Karpas-422 (cell line): ENCODE results near the gene KAT6B. TPM values are rescaled to one million over a fixed set of nuclear protein-coding genes. Genes with fewer than 3 reads are reported as not detected.
A peak's percentile ranks its signal among the peaks of the same experiment; 100 is the strongest.

Experiments used
- DNase-seq: peaks from one replicate; pipeline ENCODE4 v3.0.0-alpha.2; 2015
- H2AFZ ChIP-seq: fragments of 200-600 bp; sonication (generic); 2 replicates; pipeline ENCODE4 v1.6.1; 2014; ENCODE audit warnings: antibody characterized with exemption, low read length, mixed read lengths
- H3K27ac ChIP-seq: fragments of 200-600 bp; sonication (generic); 2 replicates; pipeline ENCODE4 v1.5.1; 2014; ENCODE audit warnings: mild to moderate bottlenecking, low read length, moderate library complexity
- H3K27me3 ChIP-seq: fragments of 200-600 bp; sonication (generic); 2 replicates; pipeline ENCODE4 v1.6.1; 2014; ENCODE audit warnings: low read length, mixed read lengths
- H3K36me3 ChIP-seq: fragments of 200-600 bp; sonication (generic); 2 replicates; pipeline ENCODE4 v1.6.1; 2014; ENCODE audit warnings: low read length, mixed read lengths; ENCODE audit not compliant: insufficient read depth
- H3K4me1 ChIP-seq: fragments of 200-600 bp; sonication (generic); 2 replicates; pipeline ENCODE4 v1.6.1; 2014; ENCODE audit warnings: mild to moderate bottlenecking, low read length, mixed read lengths
- H3K4me2 ChIP-seq: fragments of 200-600 bp; sonication (generic); 2 replicates; pipeline ENCODE4 v1.6.1; 2014; ENCODE audit warnings: low read length, low read depth, mild to moderate bottlenecking; ENCODE audit not compliant: poor library complexity, severe bottlenecking
- H3K4me3 ChIP-seq: fragments of 200-600 bp; sonication (generic); 2 replicates; pipeline ENCODE4 v1.5.1; 2014; ENCODE audit warnings: mild to moderate bottlenecking, antibody characterized with exemption, low read length, mixed read lengths
- H3K79me2 ChIP-seq: fragments of 200-600 bp; sonication (generic); 2 replicates; pipeline ENCODE4 v1.6.1; 2014; ENCODE audit warnings: mild to moderate bottlenecking, low read length, mixed read lengths
- H3K9ac ChIP-seq: fragments of 200-600 bp; sonication (generic); 2 replicates; pipeline ENCODE4 v1.6.0; 2014; ENCODE audit warnings: low read length
- H3K9me2 ChIP-seq: fragments of 200-600 bp; sonication (generic), shearing (Covaris generic); replicated peaks from 2 replicates; pipeline ENCODE4 v1.6.0; 2014; ENCODE audit warnings: mild to moderate bottlenecking, low read length, moderate library complexity; ENCODE audit not compliant: insufficient read depth
- H3K9me3 ChIP-seq: fragments of 300-700, 200-600 bp; sonication (generic); 2 replicates; pipeline ENCODE4 v1.6.1; 2014; ENCODE audit warnings: low read length, mixed read lengths
- H4K20me1 ChIP-seq: fragments of 200-600 bp; sonication (generic); 2 replicates; pipeline ENCODE4 v1.6.1; 2014; ENCODE audit warnings: mild to moderate bottlenecking, antibody characterized with exemption, low read length, low read depth; ENCODE audit not compliant: insufficient read depth
- total RNA-seq: library from RNA; depleted of rRNA; stranded (reverse); fragments of >200 nt; shearing (Covaris generic); gene quantifications from 2 replicates; pipeline ENCODE4 v1.2.3, GENCODE V29; 2014; ENCODE audit warnings: low replicate concordance

The KAT6B gene
- total RNA-seq, 1 experiment from 2014 or later: 73.6 TPM

DNA sequence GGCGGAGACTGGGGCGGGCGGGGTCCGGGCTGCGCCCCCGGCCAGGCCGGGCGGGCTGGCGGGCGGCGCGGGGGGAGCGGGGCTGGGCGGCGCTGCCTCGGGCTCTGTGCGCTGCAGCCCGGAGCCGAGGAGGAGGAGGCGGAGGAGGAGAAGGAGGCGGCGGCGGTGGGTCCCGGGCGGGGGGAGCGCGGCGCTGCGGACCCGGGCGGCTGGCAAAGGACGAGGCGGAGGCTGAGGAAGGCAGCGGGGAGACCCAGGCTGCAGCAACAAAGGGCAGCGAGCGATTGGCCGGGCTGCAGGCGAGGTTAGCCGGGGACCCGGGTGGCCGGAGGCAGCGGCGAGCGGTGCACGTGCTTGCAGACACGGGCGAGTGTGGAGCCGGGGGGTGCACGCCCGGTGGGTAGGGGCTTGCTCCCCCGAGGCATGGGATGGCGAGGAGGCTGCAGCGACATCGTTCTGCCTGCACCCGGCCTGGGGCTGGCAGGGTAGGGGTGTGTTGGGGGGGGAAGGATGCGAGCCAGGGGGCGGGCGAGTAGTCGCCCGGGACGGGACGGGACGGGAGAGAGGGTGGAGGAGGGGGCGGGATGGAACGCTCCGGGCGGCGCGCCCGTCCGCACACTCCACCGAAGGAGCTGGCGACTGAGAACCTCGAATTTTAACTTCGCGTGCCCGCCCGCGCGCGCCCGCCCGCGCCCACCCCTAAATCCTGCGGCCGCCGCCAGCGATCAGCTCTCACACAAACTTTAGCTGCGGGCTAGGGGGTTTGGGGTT is 844 bp upstream of the KAT6B start:
- Histone ChIP-seq H3K4me1 (peaks cover 38% of the 10 kb centered on the region), H3K9ac (peak overlapping the region; percentile 99), H3K36me3 (no peaks in the 10 kb centered on the region), H3K4me2 (peak overlapping the region; percentile 83), H2AFZ (peak overlapping the region; percentile 77; the same call in 1 of the 2 replicates), H3K9me3 (no peaks in the 10 kb centered on the region), H3K4me3 (peak overlapping the region; percentile 96), H3K27ac (peak overlapping the region; percentile 84), H3K9me2 (no peaks in the 10 kb centered on the region), H3K27me3 (no peaks in the 10 kb centered on the region), H3K79me2 (peaks cover 35% of the 10 kb centered on the region), H4K20me1 (peaks cover 8% of the 10 kb centered on the region; the same call in 1 of the 2 replicates)
- DNase-seq: peak; percentile 87

DNA sequence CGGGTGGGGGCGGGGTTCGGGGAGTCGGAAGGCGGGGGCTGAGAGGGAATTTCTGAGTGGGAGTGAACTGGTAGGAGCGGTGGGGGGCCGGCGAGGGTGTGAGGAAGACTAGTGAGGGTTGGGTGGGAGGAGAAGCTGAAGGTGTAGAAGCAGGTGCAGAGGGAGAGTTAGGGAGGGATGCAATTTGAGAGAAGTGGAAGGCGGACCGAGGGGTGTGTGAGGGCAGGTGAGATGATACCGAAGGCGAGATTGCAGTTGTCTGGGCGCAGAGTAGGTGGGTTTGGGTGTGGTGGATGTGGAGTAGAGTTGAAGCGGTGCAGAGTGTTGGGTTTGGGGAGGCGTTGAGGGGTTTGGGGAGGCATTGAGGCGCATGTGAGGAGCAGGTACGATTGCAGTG is 643 bp downstream of the KAT6B start:
- Histone ChIP-seq H3K36me3 (no peaks in the 10 kb centered on the region), H3K4me2 (peak overlapping the region; percentile 90), H2AFZ (no peak overlapping the region), H3K9me2 (no peaks in the 10 kb centered on the region), H3K27ac (peak overlapping the region; percentile 70), H3K9me3 (no peaks in the 10 kb centered on the region), H4K20me1 (peaks cover 8% of the 10 kb centered on the region; the same call in 1 of the 2 replicates), H3K79me2 (peaks cover 49% of the 10 kb centered on the region), H3K27me3 (no peaks in the 10 kb centered on the region), H3K4me1 (peaks cover 49% of the 10 kb centered on the region), H3K9ac (peak overlapping the region; percentile 81), H3K4me3 (peak overlapping the region; percentile 89)
- no peak for DNase-seq

DNA sequence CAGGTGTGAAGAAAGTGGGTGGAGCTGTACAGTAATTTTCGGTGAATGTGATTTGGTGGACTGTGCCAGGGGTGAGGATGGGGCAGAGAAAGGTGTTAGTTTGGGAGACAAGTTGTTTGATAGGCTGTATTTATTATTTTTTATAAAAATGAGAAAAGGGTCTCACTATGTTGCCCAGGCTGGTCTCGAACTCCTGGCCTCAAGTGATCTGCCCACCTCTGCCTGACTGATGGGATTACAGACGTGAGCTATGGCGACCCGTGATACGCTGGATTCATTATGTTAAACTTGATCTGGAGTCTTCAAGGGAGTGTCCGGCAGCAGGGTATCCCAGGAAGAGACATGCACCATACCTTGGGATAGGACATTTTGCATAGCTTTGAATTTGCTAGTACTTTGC is 1.3 kb downstream of the KAT6B start:
- peaks cover 49% of the 10 kb centered on the region for H3K4me1 ChIP-seq
- no peaks in the 10 kb centered on the region for H3K9me2 ChIP-seq
- H3K9me3 ChIP-seq: no peaks in the 10 kb centered on the region
- DNase-seq: no peak
- H3K36me3 ChIP-seq: no peaks in the 10 kb centered on the region
- peak overlapping the region; percentile 70 for H3K27ac ChIP-seq
- peaks cover 55% of the 10 kb centered on the region for H3K79me2 ChIP-seq
- peak overlapping the region; percentile 90 for H3K4me2 ChIP-seq
- H4K20me1 ChIP-seq: peaks cover 8% of the 10 kb centered on the region; the same call in 1 of the 2 replicates
- peak overlapping the region; percentile 89 for H3K4me3 ChIP-seq
- peak overlapping the region; percentile 81 for H3K9ac ChIP-seq
- no peaks in the 10 kb centered on the region for H3K27me3 ChIP-seq
- no peak overlapping the region for H2AFZ ChIP-seq

DNA sequence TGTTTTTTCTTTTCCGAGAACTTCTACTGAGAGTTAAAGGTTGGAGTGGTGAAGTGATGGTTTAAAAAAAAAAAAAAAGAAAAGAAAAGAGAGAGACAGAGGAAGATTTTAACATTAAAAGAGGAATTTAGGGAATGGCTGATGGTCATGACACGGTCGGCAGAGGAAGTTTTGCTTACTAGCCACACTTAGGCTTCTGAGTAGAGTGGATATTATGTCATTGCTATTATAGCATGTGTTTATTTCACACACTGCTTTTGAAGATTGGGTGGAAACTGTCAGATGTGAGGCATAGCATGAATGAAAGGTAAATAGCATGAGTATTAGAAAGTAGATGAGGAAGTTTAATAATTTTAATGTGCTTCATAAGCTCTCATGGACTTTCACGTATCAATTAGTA is 2.5 kb downstream of the KAT6B start:
- no peak overlapping the region for H2AFZ ChIP-seq
- no peaks in the 10 kb centered on the region for H3K27me3 ChIP-seq
- H3K36me3 ChIP-seq: 0 out of 2 replicates have a peak, but pooled peaks cover 4% of the 10 kb centered on the region
- peaks cover 48% of the 10 kb centered on the region for H3K4me1 ChIP-seq
- H3K79me2 ChIP-seq: peaks cover 68% of the 10 kb centered on the region
- no peak overlapping the region for H3K27ac ChIP-seq
- H4K20me1 ChIP-seq: peaks cover 8% of the 10 kb centered on the region; the same call in 1 of the 2 replicates
- no peaks in the 10 kb centered on the region for H3K9me2 ChIP-seq
- no peak for DNase-seq
- H3K9me3 ChIP-seq: no peaks in the 10 kb centered on the region
- H3K4me3 ChIP-seq: no peak overlapping the region
- no peak overlapping the region for H3K4me2 ChIP-seq
- H3K9ac ChIP-seq: no peak overlapping the region

DNA sequence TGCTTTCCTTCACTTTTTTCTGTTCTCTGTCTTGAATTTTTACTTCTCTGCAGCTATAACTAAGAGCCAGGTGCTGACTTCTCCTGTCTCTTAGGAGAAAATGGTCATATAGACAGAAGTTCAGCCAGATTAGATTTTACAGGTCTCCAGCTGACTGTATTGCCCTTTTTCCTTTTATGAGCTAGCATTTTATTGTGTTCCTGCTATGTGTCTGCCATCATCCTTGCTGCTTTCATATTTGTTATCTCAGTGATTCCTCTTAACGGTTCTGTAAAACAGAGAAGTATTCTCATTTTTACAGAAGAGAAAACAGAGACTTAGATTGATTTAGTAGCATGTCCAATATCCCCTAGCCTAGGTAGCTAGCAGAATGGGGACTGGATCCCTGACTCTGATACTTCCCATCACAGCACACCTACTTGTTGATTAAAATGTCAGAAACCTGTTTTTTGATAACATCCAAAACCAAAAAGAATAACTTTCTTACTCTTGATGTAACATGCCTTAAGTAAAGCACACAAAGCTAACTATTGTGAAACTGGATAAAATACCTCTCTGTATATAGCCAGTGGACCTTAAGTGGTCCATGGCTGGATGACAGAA is 5.2 kb downstream of the KAT6B start:
- no peak overlapping the region for H3K4me2 ChIP-seq
- peaks cover 37% of the 10 kb centered on the region for H3K4me1 ChIP-seq
- no peak overlapping the region for H3K4me3 ChIP-seq
- H3K36me3 ChIP-seq: peaks cover 25% of the 10 kb centered on the region
- peaks cover 5% of the 10 kb centered on the region for H3K9me3 ChIP-seq
- no peak for DNase-seq
- peak overlapping the region; percentile 24 for H3K27ac ChIP-seq
- H3K9me2 ChIP-seq: no peaks in the 10 kb centered on the region
- H3K9ac ChIP-seq: 0 out of 2 replicates have a peak overlapping the region, but pooled peaks have one; percentile 6
- H4K20me1 ChIP-seq: peaks cover 8% of the 10 kb centered on the region; the same call in 1 of the 2 replicates
- peaks cover 94% of the 10 kb centered on the region for H3K79me2 ChIP-seq
- no peaks in the 10 kb centered on the region for H3K27me3 ChIP-seq
- H2AFZ ChIP-seq: no peak overlapping the region

DNA sequence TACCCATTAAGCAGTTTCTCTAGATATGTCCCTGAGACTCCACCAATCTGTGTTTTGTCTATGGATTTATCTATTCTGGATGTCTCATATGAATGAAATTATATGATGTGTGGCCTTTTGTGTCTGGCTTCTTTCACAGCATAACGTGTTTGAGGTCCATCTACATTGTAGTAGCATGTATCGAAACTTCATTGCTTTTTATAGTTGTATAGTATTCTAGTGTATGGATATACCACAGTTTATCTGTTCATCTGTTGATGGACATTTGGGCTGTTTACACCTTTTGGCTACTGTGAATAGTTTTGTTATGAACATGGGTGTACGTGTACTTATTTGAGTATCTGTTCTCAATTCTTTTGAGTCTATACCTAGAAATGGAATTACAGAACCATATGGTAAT is 9.6 kb downstream of the KAT6B start:
- Histone ChIP-seq H3K4me3 (no peak overlapping the region), H3K27me3 (no peaks in the 10 kb centered on the region), H3K27ac (no peak overlapping the region), H3K9ac (no peak overlapping the region), H3K4me1 (peaks cover 10% of the 10 kb centered on the region), H3K79me2 (peaks cover 95% of the 10 kb centered on the region), H3K9me3 (peaks cover 5% of the 10 kb centered on the region), H3K9me2 (no peaks in the 10 kb centered on the region), H3K36me3 (peaks cover 38% of the 10 kb centered on the region), H3K4me2 (no peak overlapping the region), H2AFZ (no peak overlapping the region), H4K20me1 (no peaks in the 10 kb centered on the region)
- no peak for DNase-seq

DNA sequence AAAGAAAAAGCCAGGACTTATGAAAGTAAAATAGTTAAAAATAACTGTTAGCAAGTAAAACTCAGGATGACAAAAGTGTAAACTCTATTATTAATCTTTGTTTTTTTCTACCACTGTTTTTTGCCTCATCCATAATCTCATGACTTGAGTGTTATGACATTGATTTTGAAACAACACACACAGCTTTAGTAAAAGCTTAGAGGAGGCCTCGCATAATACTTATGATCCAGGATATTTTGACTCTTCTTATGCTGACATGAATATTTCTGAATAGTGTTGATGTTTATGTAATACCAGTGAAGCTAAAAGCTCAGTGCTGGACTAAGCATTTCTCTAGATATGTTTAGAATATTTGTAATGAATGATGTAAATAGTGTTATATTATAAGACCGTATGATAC is 10.5 kb downstream of the KAT6B start:
- no peak for DNase-seq
- H2AFZ ChIP-seq: no peak overlapping the region
- peaks cover 40% of the 10 kb centered on the region for H3K36me3 ChIP-seq
- peaks cover 5% of the 10 kb centered on the region for H3K4me1 ChIP-seq
- no peaks in the 10 kb centered on the region for H3K27me3 ChIP-seq
- no peaks in the 10 kb centered on the region for H3K9me2 ChIP-seq
- H3K79me2 ChIP-seq: peaks cover 95% of the 10 kb centered on the region
- no peaks in the 10 kb centered on the region for H4K20me1 ChIP-seq
- H3K9ac ChIP-seq: no peak overlapping the region
- H3K4me2 ChIP-seq: no peak overlapping the region
- H3K9me3 ChIP-seq: peaks cover 5% of the 10 kb centered on the region
- no peak overlapping the region for H3K4me3 ChIP-seq
- no peak overlapping the region; the same call in 1 of the 2 replicates for H3K27ac ChIP-seq

DNA sequence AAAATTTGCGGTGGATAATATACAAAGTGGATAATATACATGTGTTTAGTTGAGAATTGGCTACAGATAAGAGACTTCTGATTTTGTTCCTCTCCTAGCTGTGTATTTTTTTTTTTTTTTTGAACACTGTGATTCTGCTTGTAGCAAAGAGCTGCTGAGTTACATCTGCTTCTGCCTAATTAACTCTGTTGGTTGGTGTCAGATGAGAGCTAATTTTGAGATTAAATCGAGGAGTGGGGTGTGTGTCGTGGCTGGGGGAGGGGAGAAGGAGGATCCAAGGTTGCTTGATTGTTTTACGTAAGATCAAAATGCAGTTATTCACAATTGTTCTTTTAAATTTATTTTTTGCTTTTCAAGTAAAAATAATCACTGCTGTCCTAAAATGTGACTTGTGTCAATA is 11.3 kb downstream of the KAT6B start:
- H3K4me3 ChIP-seq: no peak overlapping the region
- no peaks in the 10 kb centered on the region for H4K20me1 ChIP-seq
- no peak overlapping the region for H3K27ac ChIP-seq
- no peak for DNase-seq
- no peak overlapping the region for H2AFZ ChIP-seq
- H3K4me2 ChIP-seq: no peak overlapping the region
- peaks cover 94% of the 10 kb centered on the region for H3K79me2 ChIP-seq
- H3K9ac ChIP-seq: no peak overlapping the region
- peaks cover 9% of the 10 kb centered on the region for H3K4me1 ChIP-seq
- peaks cover 5% of the 10 kb centered on the region for H3K9me3 ChIP-seq
- peaks cover 45% of the 10 kb centered on the region for H3K36me3 ChIP-seq
- H3K27me3 ChIP-seq: no peaks in the 10 kb centered on the region
- H3K9me2 ChIP-seq: no peaks in the 10 kb centered on the region
